Kidney (tissue), 14 donors: ENCODE results near the gene GJA5. TPM values are rescaled to one million over a fixed set of nuclear protein-coding genes. Genes with fewer than 3 reads are reported as not detected.
A peak's percentile ranks its signal among the peaks of the same experiment; 100 is the strongest.

Source experiments
- DNase-seq, 5 donors: peaks; one replicate each; pipeline ENCODE4 v3.0.0-alpha.2; 2013 to 2020
- FAIRE-seq: peaks from 2 replicates; lab custom pipeline; 2012; peaks lifted over from hg19 to GRCh38; lab: Jason Lieb, UNC
- H3K27ac ChIP-seq, 2 donors: one replicate each; pipeline ENCODE4 v1.7.0; 2013; ENCODE audit warnings: low read depth in 2 of 2, low read length in 2 of 2, inconsistent platforms in 1 of 2
- H3K27me3 ChIP-seq: one replicate; pipeline ENCODE4 v1.7.1; 2013; ENCODE audit warnings: low read length, inconsistent platforms; ENCODE audit not compliant: control insufficient read depth, insufficient read depth
- H3K36me3 ChIP-seq, 3 donors: one replicate each; pipeline versions ENCODE4 v1.7.0 to v1.7.1; 2013; ENCODE audit warnings: low read length in 3 of 3, control low read depth in 1 of 3, inconsistent platforms in 1 of 3; ENCODE audit not compliant: insufficient read depth in 3 of 3, control insufficient read depth in 2 of 3
- H3K4me1 ChIP-seq, 3 donors: one replicate each; pipeline versions ENCODE4 v1.7.0 to v1.7.1; 2013; ENCODE audit warnings: low read length in 3 of 3, inconsistent platforms in 1 of 3, low read depth in 1 of 3; ENCODE audit not compliant: control insufficient read depth in 2 of 3, insufficient read depth in 2 of 3
- H3K4me3 ChIP-seq, 3 donors: one replicate each; pipeline versions ENCODE4 v1.7.0 to v1.8.1; 2013; ENCODE audit warnings: low read length in 3 of 3, control low read depth in 1 of 3, inconsistent platforms in 1 of 3
- H3K9ac ChIP-seq, 3 donors: one replicate each; pipeline versions ENCODE4 v1.7.0 to v1.7.1; 2013; ENCODE audit warnings: low read length in 3 of 3, control low read depth in 1 of 3, inconsistent platforms in 1 of 3
- H3K9me3 ChIP-seq, 3 donors: one replicate each; pipeline versions ENCODE4 v1.7.0 to v1.7.1; 2013; ENCODE audit warnings: low read length in 3 of 3, control low read depth in 1 of 3, inconsistent platforms in 1 of 3; ENCODE audit not compliant: control insufficient read depth in 2 of 3, insufficient read depth in 1 of 3
- CTCF ChIP-seq: IDR thresholded peaks from 3 replicates; pipeline ENCODE4 v1.5.1; 2012; ENCODE audit warnings: mild to moderate bottlenecking, moderate library complexity, borderline replicate concordance; ENCODE audit not compliant: insufficient read depth; ENCODE audit errors: extremely low read depth
- intact Hi-C: fragments of 100-400 bp; cut with DNase I; formaldehyde crosslinking; loops from one replicate; pipeline ENCODE4 v1.11.1; 2022
- polyA plus RNA-seq: library from polyadenylated mRNA; stranded (reverse); fragments of 350-450 nt; fragmentation: Illumina TruSeq; extraction: RNeasy Lipid Tissue Mini Kit (QIAGEN cat#74804); gene quantifications from one replicate; pipeline ENCODE4 v1.2.3, GENCODE V29; 2014; ENCODE audit warnings: low read depth, low replicate concordance; ENCODE audit not compliant: insufficient read depth
- total RNA-seq: library from RNA; stranded (reverse); fragmentation: NEBNext Ultra II Directional; extraction: Animal tissue kit (Norgen Biotek cat#: 25700); gene quantifications from one replicate; pipeline ENCODE4 v1.2.1, GENCODE V29; 2021
- donor health status: control.
- donor health status: control.
- donor health status: control.
- donor health status: control.
- donor health status: control.
- donor health status: DM: yes; HTN: yes; CAD: no.
- donor health status: Normal renal cell carcinoma (clear cell type).

The GJA5 gene
- total and polyA plus RNA-seq, 2 donors from 2014 or later: 28.3 to 36.4 TPM

- TF ChIP-seq CTCF: no peak
- Histone ChIP-seq H3K36me3 (no peaks in the 10 kb centered on the region), H3K27ac (no peak overlapping the region), H3K4me3 (no peak overlapping the region), H3K4me1 (peaks cover 0 to 5% (median 0%) of the 10 kb centered on the region in 3 donors), H3K27me3 (no peaks in the 10 kb centered on the region), H3K9ac (no peak overlapping the region), H3K9me3 (no peaks in the 10 kb centered on the region)
- intact Hi-C loops: no loop called here
- FAIRE-seq (no peak), DNase-seq (no peak)
Measured at GRCh38 chr1:147777694-147778093, 17.3 kb upstream of the GJA5 start.

GRCh38 chr1:147773215-147773715 is 12.9 kb upstream of the GJA5 start:
- Histone ChIP-seq H3K9ac (peak overlapping the region in 1 of 3 donors; percentile 62), H3K27ac (peak overlapping the region; percentile 25 to 64), H3K27me3 (no peaks in the 10 kb centered on the region), H3K9me3 (no peaks in the 10 kb centered on the region), H3K4me1 (peaks cover 0 to 9% (median 5%) of the 10 kb centered on the region in 3 donors), H3K4me3 (peak overlapping the region; percentile 34 to 59 (median 59)), H3K36me3 (no peaks in the 10 kb centered on the region)
- intact Hi-C loops: no loop called here
- DNase-seq (peak in 3 of 5 donors; percentile 20 to 45 (median 32)), FAIRE-seq (no peak)
- TF ChIP-seq CTCF: no peak

GRCh38 chr1:147772570-147772969 is 12.2 kb upstream of the GJA5 start:
- intact Hi-C loops: no loop called here

More at GRCh38 chr1:147772570-147772969, 12.2 kb upstream of the GJA5 start:
- peak overlapping the region in 1 of 3 donors; percentile 62 for H3K9ac ChIP-seq
- H3K4me1 ChIP-seq: peaks cover 0 to 9% (median 5%) of the 10 kb centered on the region in 3 donors
- H3K4me3 ChIP-seq: peak overlapping the region in 2 of 3 donors; percentile 59
- no peak for TF ChIP-seq CTCF
- peak overlapping the region; percentile 49 to 64 for H3K27ac ChIP-seq
- no peaks in the 10 kb centered on the region for H3K27me3 ChIP-seq
- no peaks in the 10 kb centered on the region for H3K36me3 ChIP-seq
- DNase-seq (no peak), FAIRE-seq (no peak)
- H3K9me3 ChIP-seq: no peaks in the 10 kb centered on the region
